Breast epithelium (tissue), 4 donors: Measurements from ENCODE around the gene HTR7. TPM values are rescaled to one million over a fixed set of nuclear protein-coding genes. Genes with fewer than 3 reads are reported as not detected.

Experiments
- DNase-seq, 2 donors: peaks; one replicate each; pipeline ENCODE4 v3.0.0-alpha.2; 2019; ENCODE audit warnings: low spot score in 2 of 2
- H3K27ac ChIP-seq, 2 donors: fragments of 200-600 bp; sonication (generic) in 1 of 2; one replicate each; pipeline ENCODE4 v1.5.1; 2016 to 2019; ENCODE audit warnings: mild to moderate bottlenecking in 1 of 2
- H3K27me3 ChIP-seq, 2 donors: fragments of 200-600 bp; sonication (generic) in 1 of 2; one replicate each; pipeline versions ENCODE4 v1.5.1 to v1.6.0; 2017 to 2019; ENCODE audit warnings: control low read depth in 1 of 2, mild to moderate bottlenecking in 1 of 2
- H3K36me3 ChIP-seq: fragments of 200-600 bp; one replicate; pipeline ENCODE4 v1.5.1; 2019
- H3K4me1 ChIP-seq, 2 donors: fragments of 200-600 bp; sonication (generic); one replicate each; pipeline ENCODE4 v1.5.1; 2016 to 2019; ENCODE audit warnings: control low read depth in 1 of 2
- H3K4me3 ChIP-seq, 3 donors: fragments of 200-600 bp; sonication (generic); 1 replicate in 2 of 3; 2 replicates in 1 of 3; pipeline ENCODE4 v1.5.1; 2016 to 2019; ENCODE audit warnings: mild to moderate bottlenecking in 3 of 3, moderate library complexity in 2 of 3
- H3K9me3 ChIP-seq, 2 donors: fragments of 200-600 bp; sonication (generic) in 1 of 2; one replicate each; pipeline ENCODE4 v1.5.1; 2016 to 2019; ENCODE audit warnings: control low read depth in 1 of 2
- POLR2A ChIP-seq: fragments of 450-650 bp; IDR thresholded peaks from one replicate; pipeline ENCODE4 v1.6.1; 2016; ENCODE audit warnings: antibody characterized with exemption, mild to moderate bottlenecking, moderate library complexity
- POLR2AphosphoS5 ChIP-seq, 3 donors: sonication (generic); formaldehyde crosslinking; IDR thresholded peaks; one replicate each; pipeline ENCODE4 v1.6.1; 2017; ENCODE audit warnings: antibody characterized with exemption in 3 of 3
- intact Hi-C: fragments of 100-400 bp; cut with DNase I; formaldehyde crosslinking; loops from one replicate; pipeline ENCODE4 v1.15.1; 2023; ENCODE audit warnings: low total_unique reads
- total RNA-seq, 3 donors: library from RNA; depleted of rRNA; stranded (reverse); fragments of >200 nt; gene quantifications; one replicate each; pipeline ENCODE4 v1.1.0, GENCODE V29; 2016
- TF ChIP-seq, protein P1 (sequence below), 3 donors: fragments of 450-650 bp; IDR thresholded peaks; one replicate each; pipeline ENCODE4 v1.5.1; 2016 to 2017; ENCODE audit warnings: antibody characterized with exemption in 3 of 3, mild to moderate bottlenecking in 3 of 3, moderate library complexity in 3 of 3

Gene HTR7
- total RNA-seq, 3 donors from 2014 or later: 0.66 to 1.8 (median 1.8) TPM

DNA sequence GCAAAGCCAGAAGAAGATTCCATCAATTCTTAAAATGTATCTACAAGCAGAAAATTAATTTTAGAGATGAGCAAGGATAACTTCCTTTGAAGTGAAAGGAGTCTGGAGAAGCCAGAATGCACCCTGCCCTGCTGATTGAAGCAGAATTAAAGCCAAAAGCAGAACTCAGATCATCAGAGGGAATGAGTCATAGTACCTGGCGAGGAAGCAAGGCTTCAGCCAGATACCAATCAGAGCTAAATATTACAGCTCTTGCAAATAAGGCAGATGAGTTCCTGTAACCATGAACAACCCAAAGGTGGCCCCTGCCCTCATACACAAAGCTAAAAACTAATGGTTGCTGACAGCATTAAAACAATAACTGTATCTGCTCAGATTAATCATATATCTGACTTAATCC is 10.4 kb downstream of the HTR7 start:
- H3K27me3 ChIP-seq: no peaks in the 10 kb centered on the region
- H3K4me1 ChIP-seq: no peaks in the 10 kb centered on the region

DNA sequence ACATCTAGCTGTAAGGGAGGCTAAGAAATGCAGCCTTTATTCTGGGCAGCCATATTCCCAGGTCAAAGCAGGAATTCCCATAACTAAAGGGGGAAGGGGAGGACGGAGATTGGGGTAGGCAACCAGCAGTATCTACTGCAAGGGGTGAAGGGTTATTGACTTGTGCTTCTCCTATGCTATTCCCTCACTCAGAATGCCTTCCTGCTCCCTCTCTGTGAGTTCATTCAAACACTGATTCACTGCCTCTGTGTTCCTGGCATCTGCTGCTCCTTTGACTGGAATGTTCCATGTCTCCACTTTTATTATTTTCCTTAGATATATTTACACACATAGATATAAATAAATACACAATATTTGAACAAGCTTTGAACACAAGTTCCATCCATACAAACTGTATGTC is 11.1 kb downstream of the HTR7 start:
- Histone ChIP-seq H3K27ac (no peak overlapping the region), H3K36me3 (no peaks in the 10 kb centered on the region)

More for the DNA sequence above, 10.4 kb downstream of the HTR7 start:
- intact Hi-C loops: no loop called here
- H3K4me3 ChIP-seq: no peak overlapping the region
- H3K27ac ChIP-seq: no peak overlapping the region
- DNase-seq: peak in 1 of 2 donors; percentile 47
- peaks cover 11 to 16% of the 10 kb centered on the region in 2 donors for H3K9me3 ChIP-seq
- no peaks in the 10 kb centered on the region for H3K36me3 ChIP-seq
- TF ChIP-seq POLR2AphosphoS5 (IDR thresholded peaks at IDR 0.05) (no peak), POLR2A (no peak)
- TF ChIP-seq, protein P1, sequence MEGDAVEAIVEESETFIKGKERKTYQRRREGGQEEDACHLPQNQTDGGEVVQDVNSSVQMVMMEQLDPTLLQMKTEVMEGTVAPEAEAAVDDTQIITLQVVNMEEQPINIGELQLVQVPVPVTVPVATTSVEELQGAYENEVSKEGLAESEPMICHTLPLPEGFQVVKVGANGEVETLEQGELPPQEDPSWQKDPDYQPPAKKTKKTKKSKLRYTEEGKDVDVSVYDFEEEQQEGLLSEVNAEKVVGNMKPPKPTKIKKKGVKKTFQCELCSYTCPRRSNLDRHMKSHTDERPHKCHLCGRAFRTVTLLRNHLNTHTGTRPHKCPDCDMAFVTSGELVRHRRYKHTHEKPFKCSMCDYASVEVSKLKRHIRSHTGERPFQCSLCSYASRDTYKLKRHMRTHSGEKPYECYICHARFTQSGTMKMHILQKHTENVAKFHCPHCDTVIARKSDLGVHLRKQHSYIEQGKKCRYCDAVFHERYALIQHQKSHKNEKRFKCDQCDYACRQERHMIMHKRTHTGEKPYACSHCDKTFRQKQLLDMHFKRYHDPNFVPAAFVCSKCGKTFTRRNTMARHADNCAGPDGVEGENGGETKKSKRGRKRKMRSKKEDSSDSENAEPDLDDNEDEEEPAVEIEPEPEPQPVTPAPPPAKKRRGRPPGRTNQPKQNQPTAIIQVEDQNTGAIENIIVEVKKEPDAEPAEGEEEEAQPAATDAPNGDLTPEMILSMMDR (IDR thresholded peaks at IDR 0.05): no peak

DNA sequence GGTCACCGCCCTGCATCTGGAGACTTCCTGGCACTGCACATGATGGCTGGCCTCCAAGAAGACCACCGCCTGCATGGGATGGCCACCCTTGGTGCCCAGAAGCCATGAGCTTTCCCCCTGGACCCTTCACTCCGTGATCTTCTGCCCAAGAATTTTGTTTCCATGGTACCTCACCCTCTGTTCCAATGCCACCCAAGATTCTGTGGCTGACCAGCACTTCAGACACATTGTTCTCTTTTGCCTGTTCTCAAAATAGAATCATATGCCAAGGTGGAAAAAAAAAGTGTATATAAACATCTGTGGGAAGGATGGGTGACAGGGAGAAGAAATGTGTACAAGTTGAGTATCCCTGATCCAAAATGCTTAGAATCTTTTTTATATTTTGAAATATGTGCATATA is 12.1 kb downstream of the HTR7 start:
- Histone ChIP-seq H3K27me3 (no peaks in the 10 kb centered on the region), H3K4me3 (no peak overlapping the region), H3K27ac (no peak overlapping the region), H3K9me3 (peaks cover 5 to 10% of the 10 kb centered on the region in 2 donors), H3K4me1 (no peaks in the 10 kb centered on the region), H3K36me3 (no peaks in the 10 kb centered on the region)
- TF ChIP-seq, protein P1 (IDR thresholded peaks at IDR 0.05): no peak
- TF ChIP-seq POLR2AphosphoS5 (IDR thresholded peaks at IDR 0.05): no peak
- intact Hi-C loops: no loop called here
- DNase-seq: no peak

More for the DNA sequence above, 11.1 kb downstream of the HTR7 start:
- H3K4me1 ChIP-seq: no peaks in the 10 kb centered on the region
- H3K27me3 ChIP-seq: no peaks in the 10 kb centered on the region
- intact Hi-C loops: no loop called here
- TF ChIP-seq POLR2A (no peak), POLR2AphosphoS5 (IDR thresholded peaks at IDR 0.05) (no peak)
- TF ChIP-seq, protein P1 (IDR thresholded peaks at IDR 0.05): no peak
- no peak for DNase-seq
- peaks cover 11 to 16% of the 10 kb centered on the region in 2 donors for H3K9me3 ChIP-seq
- no peak overlapping the region for H3K4me3 ChIP-seq

DNA sequence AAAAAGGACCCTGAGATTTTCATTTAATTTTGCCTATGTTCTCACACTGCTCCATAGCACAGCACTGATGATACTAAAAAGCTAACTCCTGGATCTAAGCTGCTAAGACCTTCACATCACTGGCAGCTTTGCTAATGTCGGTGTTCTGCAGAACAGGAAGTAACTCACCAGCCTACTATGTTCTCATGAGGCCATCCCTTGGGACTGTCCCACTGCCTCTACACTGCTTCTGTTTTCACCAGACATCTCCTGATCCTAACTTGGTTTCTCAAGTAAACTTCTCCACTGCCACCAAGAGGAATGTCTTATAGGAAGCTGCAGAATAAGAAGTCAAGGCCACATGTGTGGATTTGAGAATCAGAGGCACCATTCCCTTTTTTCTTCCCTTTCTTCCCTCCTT is 15.1 kb downstream of the HTR7 start:
- Histone ChIP-seq H3K4me3 (no peak overlapping the region), H3K36me3 (no peaks in the 10 kb centered on the region), H3K27ac (no peak overlapping the region), H3K27me3 (no peaks in the 10 kb centered on the region), H3K9me3 (no peaks in the 10 kb centered on the region), H3K4me1 (no peaks in the 10 kb centered on the region)
- intact Hi-C loops: no loop called here
- TF ChIP-seq POLR2A: no peak
- no peak for TF ChIP-seq POLR2AphosphoS5 (IDR thresholded peaks at IDR 0.05)
- TF ChIP-seq, protein P1 (IDR thresholded peaks at IDR 0.05): no peak
- DNase-seq: no peak

DNA sequence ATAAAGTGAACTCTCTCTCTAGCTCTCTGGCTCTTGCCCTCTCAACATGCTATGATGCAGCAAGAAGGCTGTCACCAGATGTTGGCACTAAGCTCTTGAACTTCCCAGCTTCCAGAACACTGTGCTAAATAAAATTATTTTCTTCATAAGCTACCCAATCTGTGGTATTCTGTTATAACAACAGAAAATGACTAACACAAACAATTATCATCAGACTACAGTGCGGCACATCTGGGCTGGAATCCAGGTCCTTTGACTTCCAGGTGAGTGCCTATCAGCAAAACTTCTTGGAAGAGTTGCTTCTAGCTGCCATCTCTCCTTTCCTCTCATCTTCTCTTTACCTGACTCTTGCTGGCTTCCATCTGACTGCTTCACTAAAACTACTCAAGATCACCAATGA is 20.4 kb downstream of the HTR7 start:
- intact Hi-C loops: loop anchor here (10.0 kb wide), 1 partner anchor 1663 kb away; no protein-coding TSS in a partner anchor
- no peak for DNase-seq
- Histone ChIP-seq H3K4me1 (no peaks in the 10 kb centered on the region), H3K27ac (no peak overlapping the region), H3K9me3 (no peaks in the 10 kb centered on the region), H3K36me3 (no peaks in the 10 kb centered on the region), H3K27me3 (no peaks in the 10 kb centered on the region), H3K4me3 (no peak overlapping the region)
- TF ChIP-seq, protein P1 (IDR thresholded peaks at IDR 0.05): no peak
